Caco-2 (cell line): ENCODE data around the gene PEX26. TPM values are rescaled to one million over a fixed set of nuclear protein-coding genes. Genes with fewer than 3 reads are reported as not detected.

Experiments
- BruUV-seq: library from RNA; stranded (reverse); fragments of 400-500 nt; replicated peaks from 2 replicates; lab custom pipeline; 2021; lab: Mats Ljungman, UMichigan
- CTCF ChIA-PET: fragments of 300-600 bp; sonication (Branson Sonifier 250); formaldehyde crosslinking; loops from one replicate; lab custom pipeline; 2022; ENCODE audit warnings: antibody characterized with exemption; lab: Charles Lee
- POLR2A ChIA-PET: fragments of 300-600 bp; sonication (Branson Sonifier 250); formaldehyde crosslinking; loops from one replicate; lab custom pipeline; 2022; ENCODE audit warnings: antibody characterized with exemption; lab: Charles Lee
- DNase-seq, 2 experiments: peaks; one replicate each; pipeline versions ENCODE4 v3.0.0 to v3.0.0-alpha.2; 2020 to 2022
- H3K27me3 ChIP-seq: replicated peaks from 2 replicates; pipeline ENCODE4 v1.6.0; 2011; ENCODE audit warnings: low read length; ENCODE audit not compliant: control insufficient read depth, insufficient read depth
- H3K36me3 ChIP-seq: 2 replicates; pipeline ENCODE4 v1.5.1; 2011; ENCODE audit warnings: low read length; ENCODE audit not compliant: control insufficient read depth, insufficient read depth
- H3K4me1 ChIP-seq: fragments of 250-450 bp; sonication (Bioruptor Pico); 2 replicates; pipeline ENCODE4 v1.5.1; 2020; ENCODE audit warnings: mild to moderate bottlenecking
- H3K4me3 ChIP-seq: 2 replicates; pipeline ENCODE4 v1.5.1; 2011; ENCODE audit warnings: low read depth, mild to moderate bottlenecking, control low read depth, low read length
- H3K9me3 ChIP-seq: fragments of 250-450 bp; sonication (Bioruptor Pico); 2 replicates; pipeline ENCODE4 v1.5.1; 2020; ENCODE audit warnings: mild to moderate bottlenecking, moderate library complexity
- H3K27ac Mint-ChIP-seq: one replicate; pipeline ENCODE4 v1.8.0; 2022; ENCODE audit warnings: mixed read lengths; ENCODE audit not compliant: unreplicated experiment
- H3K27me3 Mint-ChIP-seq: one replicate; pipeline ENCODE4 v1.8.0; 2022; ENCODE audit warnings: mixed read lengths; ENCODE audit not compliant: insufficient read depth, unreplicated experiment
- H3K36me3 Mint-ChIP-seq: one replicate; pipeline ENCODE4 v1.8.0; 2022; ENCODE audit warnings: mild to moderate bottlenecking, mixed read lengths; ENCODE audit not compliant: insufficient read depth, unreplicated experiment
- H3K4me1 Mint-ChIP-seq: one replicate; pipeline ENCODE4 v1.8.0; 2022; ENCODE audit warnings: low read depth, mixed read lengths; ENCODE audit not compliant: unreplicated experiment
- H3K4me3 Mint-ChIP-seq: one replicate; pipeline ENCODE4 v1.8.0; 2022; ENCODE audit warnings: mild to moderate bottlenecking, moderate library complexity, mixed read lengths; ENCODE audit not compliant: unreplicated experiment
- H3K9me3 Mint-ChIP-seq: one replicate; pipeline ENCODE4 v1.8.0; 2022; ENCODE audit warnings: mixed read lengths; ENCODE audit not compliant: unreplicated experiment
- CTCF ChIP-seq, 2 experiments: fragments of 200-600 bp in 1 of 2; IDR thresholded peaks; 1 replicate in 1 of 2; 2 replicates in 1 of 2; pipeline versions ENCODE4 v1.5.1 to v1.8.0; 2011 to 2022; ENCODE audit warnings: antibody characterized with exemption in 1 of 2, control low read depth in 1 of 2, inconsistent platforms in 1 of 2, low read depth in 1 of 2, low read length in 1 of 2, mild to moderate bottlenecking in 1 of 2, moderate library complexity in 1 of 2; ENCODE audit not compliant: insufficient read depth in 1 of 2, severe bottlenecking in 1 of 2, unreplicated experiment in 1 of 2
- intact Hi-C: fragments of 100-400 bp; cut with micrococcal nuclease; formaldehyde crosslinking; loops from one replicate; pipeline ENCODE4 v1.10.0; 2022; ENCODE audit not compliant: unreplicated experiment
- total RNA-seq: library from RNA; stranded (reverse); gene quantifications from 2 replicates; pipeline ENCODE4 v1.2.3, GENCODE V29; 2022

Gene PEX26
- total RNA-seq, 1 experiment from 2014 or later, result 40.6 TPM

DNA sequence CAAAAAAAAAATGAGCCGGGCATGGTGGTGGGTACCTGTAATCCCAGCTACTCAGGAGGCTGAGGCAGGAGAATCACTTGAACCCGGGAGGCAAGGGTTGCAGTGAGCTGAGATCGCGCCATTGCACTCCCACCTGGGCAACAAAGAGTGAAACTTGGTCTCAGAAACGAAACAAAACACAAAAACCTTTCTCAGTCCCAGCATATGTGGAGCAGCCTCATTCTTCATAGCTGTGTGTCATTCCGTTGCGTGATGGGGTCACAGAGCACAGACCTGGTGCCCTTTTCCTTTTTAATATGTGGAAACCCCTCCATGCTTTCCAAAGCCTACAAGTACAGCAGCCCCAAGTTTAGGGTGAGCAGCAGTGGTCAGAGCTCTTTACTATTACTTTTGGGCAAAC, 13.7 kb downstream of the PEX26 start:
- ChIA-PET POLR2A (no interaction called here), CTCF (no interaction called here)
- H3K4me3 ChIP-seq, result no peak overlapping the region
- H3K9me3 ChIP-seq, result no peaks in the 10 kb centered on the region
- Mint-ChIP-seq H3K9me3 (no peaks in the 10 kb centered on the region), H3K4me3 (no peak overlapping the region), H3K27me3 (no peaks in the 10 kb centered on the region), H3K27ac (no peak overlapping the region), H3K36me3 (peaks cover 48% of the 10 kb centered on the region), H3K4me1 (peaks cover 6% of the 10 kb centered on the region)
- intact Hi-C loops, result no loop called here
- no peaks in the 10 kb centered on the region for H3K36me3 ChIP-seq
- 0 out of 2 replicates have a peak, but pooled peaks cover 5% of the 10 kb centered on the region for H3K4me1 ChIP-seq
- DNase-seq, result no peak
- no peak for TF ChIP-seq CTCF (IDR thresholded peaks at IDR 0.05; ENCODE audit: insufficient read depth in 1 of 2, low read depth in 1 of 2, low read length in 1 of 2, severe bottlenecking in 1 of 2, unreplicated experiment in 1 of 2)
- no TSS peak for BruUV-seq
- no peaks in the 10 kb centered on the region for H3K27me3 ChIP-seq

GRCh38 chr22:18091916-18092526, 14.2 kb downstream of the PEX26 start:
- POLR2A ChIA-PET, result no interaction called here
- Histone ChIP-seq H3K4me3 (no peak overlapping the region), H3K4me1 (0 out of 2 replicates have a peak, but pooled peaks cover 5% of the 10 kb centered on the region), H3K9me3 (no peaks in the 10 kb centered on the region), H3K27me3 (no peaks in the 10 kb centered on the region), H3K36me3 (no peaks in the 10 kb centered on the region)
- CTCF ChIA-PET, result no interaction called here
- DNase-seq, result peak in 1 of 2 experiments; percentile 51
- Mint-ChIP-seq H3K4me3 (no peak overlapping the region), H3K4me1 (peaks cover 6% of the 10 kb centered on the region), H3K27ac (no peak overlapping the region), H3K9me3 (no peaks in the 10 kb centered on the region), H3K36me3 (peaks cover 51% of the 10 kb centered on the region), H3K27me3 (no peaks in the 10 kb centered on the region)
- BruUV-seq, result no TSS peak
- intact Hi-C loops, result no loop called here
- no peak for TF ChIP-seq CTCF (IDR thresholded peaks at IDR 0.05; ENCODE audit: insufficient read depth in 1 of 2, low read depth in 1 of 2, low read length in 1 of 2, severe bottlenecking in 1 of 2, unreplicated experiment in 1 of 2)

GRCh38 chr22:18093661-18094060, 15.9 kb downstream of the PEX26 start:
- H3K4me3 ChIP-seq, result no peak overlapping the region
- intact Hi-C loops, result no loop called here
- no peak for DNase-seq
- Mint-ChIP-seq H3K27ac (no peak overlapping the region), H3K27me3 (no peaks in the 10 kb centered on the region), H3K4me3 (no peak overlapping the region), H3K4me1 (peaks cover 6% of the 10 kb centered on the region), H3K36me3 (peaks cover 35% of the 10 kb centered on the region), H3K9me3 (no peaks in the 10 kb centered on the region)
- no TSS peak for BruUV-seq
- no peak for TF ChIP-seq CTCF (IDR thresholded peaks at IDR 0.05; ENCODE audit: insufficient read depth in 1 of 2, low read depth in 1 of 2, low read length in 1 of 2, severe bottlenecking in 1 of 2, unreplicated experiment in 1 of 2)
- no peaks in the 10 kb centered on the region for H3K36me3 ChIP-seq
- H3K27me3 ChIP-seq, result no peaks in the 10 kb centered on the region
- 0 out of 2 replicates have a peak, but pooled peaks cover 5% of the 10 kb centered on the region for H3K4me1 ChIP-seq
- ChIA-PET POLR2A (no interaction called here), CTCF (no interaction called here)
- no peaks in the 10 kb centered on the region for H3K9me3 ChIP-seq
